ENCODE data around the gene PTPN1.

- TF ChIP-seq CTCF (IDR thresholded peaks at IDR 0.05) (peak in 5 of 7 experiments; percentile 42 to 63 (median 61)), POLR2AphosphoS5 (IDR thresholded peaks at IDR 0.05) (peak in 2 of 3 donors; percentile 7 to 68), EP300 (IDR thresholded peaks at IDR 0.05) (no peak)
Observed at GRCh38 chr20:50478162-50478990, 31.8 kb upstream of the PTPN1 start.

Data from stomach (tissue), 4 donors.